GM04503 (cell line): ENCODE measurements around the gene SPOP.
"Not testable (repeated sequence)": the region's sequence is repeated elsewhere in the genome, so short reads cannot be mapped to it uniquely, and the experiment has no call there.

Experiments
- DNase-seq: peaks from one replicate; pipeline ENCODE4 v3.0.0-alpha.2; 2012; ENCODE audit warnings: low read depth

Gene SPOP

DNA sequence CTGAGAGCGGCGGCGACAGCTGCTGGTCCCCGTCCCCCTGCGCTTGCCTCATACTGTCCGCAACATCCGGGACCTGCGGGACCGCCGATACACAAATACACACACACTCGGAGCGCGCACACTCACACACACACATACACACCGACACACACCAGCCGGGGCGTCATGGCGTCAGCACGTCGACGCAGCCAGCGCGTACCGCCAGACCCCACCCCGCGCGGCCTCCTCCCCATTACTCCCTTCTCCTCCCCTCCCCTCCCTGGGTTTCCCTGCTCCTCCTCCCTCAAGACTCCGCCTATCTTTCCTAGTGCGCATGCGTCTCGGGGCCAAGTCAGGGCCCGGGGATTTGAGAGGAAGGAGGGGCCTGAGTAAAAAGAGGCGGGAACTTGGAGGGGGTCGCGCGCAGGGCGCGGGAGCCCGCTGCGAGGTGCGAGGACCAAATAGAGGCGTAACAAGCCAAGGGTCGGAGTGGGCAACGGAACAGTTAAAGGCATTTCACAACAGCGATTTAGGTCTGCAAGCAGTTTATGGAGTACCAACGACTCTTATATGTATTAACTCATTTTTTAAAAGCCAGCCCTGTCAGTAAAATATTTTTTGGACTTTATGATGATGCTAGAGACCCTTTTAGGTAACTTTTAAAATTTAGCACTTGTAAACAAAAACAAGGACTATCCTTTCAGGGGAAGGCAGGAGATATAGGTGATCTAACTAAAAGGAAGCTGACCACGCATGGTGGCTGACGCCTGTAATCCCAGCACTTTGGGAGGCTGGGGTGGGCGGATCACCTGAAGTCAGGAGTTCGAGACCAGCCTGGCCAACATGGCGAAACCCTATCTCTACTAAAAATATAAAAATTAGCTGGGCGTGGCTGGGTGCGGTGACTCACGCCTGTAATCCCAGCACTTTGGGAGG, at the start of gene SPOP:
SPOP (minus strand) TSS at position 165 of the 915 bp plus-strand sequence. CDS start 55,287 bp downstream, outside the sequence.
- DNase-seq, result peak; percentile 90

DNA sequence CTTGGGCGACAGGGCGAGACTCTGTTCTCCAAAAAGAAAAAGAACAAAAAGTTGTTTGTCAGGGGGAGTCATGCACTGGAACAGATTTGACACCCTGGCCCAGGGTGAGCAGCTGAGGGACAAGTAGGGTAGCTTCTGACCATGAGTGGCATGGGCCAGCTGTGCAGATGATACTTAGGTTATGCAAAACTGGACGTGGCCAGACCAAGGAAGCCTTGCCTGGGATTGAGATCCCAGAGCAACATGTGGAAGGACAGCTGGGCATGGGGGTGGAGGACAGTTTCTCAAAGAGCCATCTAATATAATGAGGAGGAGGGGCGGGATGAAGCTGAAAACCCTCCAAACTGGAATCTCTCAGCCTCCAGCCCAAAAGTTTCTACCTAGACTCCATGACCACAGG, 49.5 kb upstream of the SPOP start:
- DNase-seq, result no peak

DNA sequence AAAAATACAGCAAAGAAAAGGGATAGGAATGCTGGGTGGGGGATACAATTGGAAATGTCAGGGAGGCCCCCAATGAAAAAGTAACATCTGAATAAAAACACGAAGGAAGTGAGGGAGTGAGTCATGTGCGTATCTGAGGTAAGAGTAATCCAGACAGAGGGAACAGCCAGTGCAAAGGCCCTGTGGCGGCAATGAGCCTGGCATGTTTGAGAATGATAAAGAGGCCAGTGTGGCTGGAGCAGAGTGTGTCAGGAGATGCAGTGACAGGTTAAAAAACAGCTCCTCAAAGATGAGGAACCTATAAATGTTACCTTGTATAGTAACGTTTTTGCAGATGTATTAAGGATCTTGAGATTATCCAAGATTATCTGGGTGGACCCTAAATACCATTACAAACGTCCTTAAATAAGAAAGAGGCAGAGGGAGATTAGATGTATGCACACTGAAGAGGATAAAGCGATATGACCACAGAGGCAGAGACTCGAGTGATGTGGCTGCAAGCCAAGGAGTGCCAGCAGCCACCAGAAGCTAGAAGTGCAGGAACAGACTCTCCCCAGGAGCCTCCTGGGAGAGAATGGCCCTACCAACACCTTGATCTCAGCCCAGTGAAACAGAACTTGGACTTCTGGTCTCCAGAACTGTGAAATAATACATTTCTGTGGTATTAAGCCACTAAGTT, 47.7 kb upstream of the SPOP start:
- DNase-seq, result no peak

DNA sequence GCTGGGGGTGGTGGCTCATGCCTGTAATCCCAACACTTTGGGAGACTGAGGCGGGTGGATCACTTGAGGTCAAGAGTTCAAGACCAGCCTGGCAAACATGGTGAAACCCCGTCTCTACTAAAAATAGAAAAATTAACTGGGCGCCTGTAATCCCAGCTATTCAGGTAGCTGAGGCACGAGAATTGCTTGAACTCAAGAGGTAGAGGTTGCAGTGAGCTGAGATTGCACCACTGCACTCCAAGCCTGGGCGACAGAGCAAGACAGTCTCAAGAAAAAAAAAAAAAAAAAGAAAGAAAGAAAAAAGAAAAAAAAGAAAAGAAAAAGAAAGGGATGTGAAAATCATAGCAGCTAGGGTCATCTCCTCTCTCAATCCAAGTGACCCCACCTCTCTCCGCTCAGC, 46.7 kb upstream of the SPOP start:
- not testable (repeated sequence) for DNase-seq

DNA sequence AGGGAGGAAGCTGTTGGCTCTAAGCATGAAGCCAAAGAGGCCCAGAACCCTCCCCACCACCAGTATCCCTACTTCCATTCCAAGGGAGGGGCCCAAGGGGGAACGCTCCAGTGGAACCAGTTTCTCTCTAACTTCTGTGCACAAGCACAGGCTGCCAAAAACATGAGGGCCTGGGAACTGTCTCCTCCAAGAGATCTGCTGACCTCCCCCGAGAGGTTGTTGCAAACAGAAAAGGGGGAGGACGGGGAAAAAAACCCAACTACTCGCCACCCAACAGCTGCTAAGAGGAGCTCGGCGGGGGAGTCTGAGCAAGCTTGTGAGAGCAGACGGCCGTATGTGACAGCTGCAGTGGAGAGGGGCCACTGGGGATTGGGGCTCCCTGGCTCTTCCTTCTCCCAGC, 45.5 kb upstream of the SPOP start:
- DNase-seq, result no peak

DNA sequence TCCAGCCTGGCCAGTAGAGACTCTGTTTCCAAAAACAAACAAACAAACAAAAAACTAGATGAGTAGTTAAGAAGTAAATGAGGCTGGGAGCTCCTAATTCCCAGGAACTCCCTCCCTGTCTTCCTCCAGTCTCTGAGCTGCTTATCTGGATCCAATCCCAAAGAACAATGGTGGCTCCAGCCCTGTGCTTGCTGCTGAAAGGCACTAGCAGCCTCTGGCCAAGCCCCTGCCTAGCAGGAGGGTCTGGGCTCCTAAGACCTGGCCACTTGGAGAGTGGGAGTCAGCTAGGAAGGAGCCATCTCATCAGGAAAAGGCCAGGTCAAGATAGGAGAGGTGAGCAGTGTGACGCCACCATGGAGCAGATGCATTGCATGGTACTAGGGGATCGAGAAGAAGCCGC, 44.2 kb upstream of the SPOP start:
- no peak for DNase-seq

DNA sequence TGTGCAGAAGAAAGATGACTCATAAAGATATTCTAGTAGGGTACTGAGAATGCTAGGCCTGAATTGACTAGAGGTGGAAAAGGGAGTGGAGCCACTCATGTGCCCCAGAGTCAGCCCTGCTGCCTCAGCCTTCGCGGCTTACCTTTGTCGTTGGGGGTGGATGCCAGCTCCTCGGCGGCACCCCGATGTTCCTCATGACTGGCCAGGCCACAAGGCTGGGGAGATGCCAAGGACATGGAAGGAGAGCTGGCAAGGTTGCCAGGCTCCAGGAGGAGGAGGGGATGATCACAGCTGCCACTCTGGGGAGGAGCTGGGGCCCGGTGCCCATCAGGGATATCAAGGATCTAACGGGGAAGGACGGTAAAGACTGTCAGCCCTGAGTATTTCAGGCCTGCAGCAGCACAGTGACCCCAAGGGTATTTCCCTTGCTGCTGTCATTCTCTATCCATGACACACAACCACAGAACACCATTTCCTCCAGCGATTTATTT, 39.5 kb upstream of the SPOP start:
- DNase-seq, result no peak

DNA sequence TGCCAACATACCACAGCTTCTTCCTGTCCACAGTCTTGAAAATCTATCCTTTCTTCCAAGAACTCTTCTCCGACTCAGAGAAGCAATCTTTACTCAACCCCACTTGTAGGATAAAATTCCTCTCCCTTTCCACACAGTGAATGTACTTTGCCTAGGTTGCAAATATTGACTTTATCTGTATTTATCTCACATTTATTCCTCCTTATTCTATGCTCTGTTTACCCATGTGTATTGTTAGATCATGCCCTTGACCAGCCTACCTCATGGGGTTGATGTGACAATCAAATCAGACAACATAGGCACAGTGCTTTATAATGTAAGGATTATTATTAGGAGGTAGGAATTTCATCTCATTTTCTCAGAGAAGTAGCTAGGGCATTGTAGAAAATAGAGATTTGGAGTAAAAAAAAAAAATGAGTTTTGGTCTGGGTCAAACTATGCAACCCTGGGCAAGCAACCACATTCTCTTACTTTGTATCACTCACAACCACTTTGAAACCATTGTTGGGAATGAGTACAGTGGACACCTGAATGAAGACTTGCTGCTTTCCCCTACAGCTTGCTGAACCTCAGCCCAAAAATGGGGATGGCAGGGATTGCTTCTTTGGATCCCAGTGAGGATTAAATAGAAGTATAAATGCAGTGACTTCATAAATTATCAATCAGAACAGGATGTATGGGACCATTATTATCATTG, 38.9 kb upstream of the SPOP start:
- DNase-seq, result no peak

DNA sequence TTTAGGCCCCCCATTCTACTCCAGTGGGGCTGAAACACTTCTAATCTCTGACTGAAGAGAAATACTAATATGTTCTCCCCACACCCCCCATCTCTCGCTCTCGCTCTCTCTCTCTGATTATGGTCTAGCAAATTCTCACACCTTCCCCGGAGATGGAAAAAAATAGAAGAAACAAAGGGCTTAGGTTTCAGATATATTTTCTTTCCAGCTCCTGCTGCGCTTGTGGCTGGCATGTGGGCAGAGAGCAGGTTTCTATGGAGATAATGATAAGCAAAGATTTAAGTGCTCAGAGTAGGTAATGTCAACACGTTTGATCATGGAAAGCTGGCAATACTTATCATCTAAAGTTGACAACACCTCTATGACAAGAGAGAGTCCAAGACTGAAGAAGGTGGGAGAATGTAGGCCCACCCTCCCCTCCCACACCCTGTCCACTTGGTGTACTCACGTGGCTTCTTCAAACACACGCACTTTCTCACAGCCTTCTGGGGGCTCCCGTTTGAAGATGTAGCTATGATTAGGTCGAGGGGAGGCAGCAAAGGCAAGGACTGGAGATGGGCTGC, 37.9 kb upstream of the SPOP start:
- DNase-seq, result no peak

DNA sequence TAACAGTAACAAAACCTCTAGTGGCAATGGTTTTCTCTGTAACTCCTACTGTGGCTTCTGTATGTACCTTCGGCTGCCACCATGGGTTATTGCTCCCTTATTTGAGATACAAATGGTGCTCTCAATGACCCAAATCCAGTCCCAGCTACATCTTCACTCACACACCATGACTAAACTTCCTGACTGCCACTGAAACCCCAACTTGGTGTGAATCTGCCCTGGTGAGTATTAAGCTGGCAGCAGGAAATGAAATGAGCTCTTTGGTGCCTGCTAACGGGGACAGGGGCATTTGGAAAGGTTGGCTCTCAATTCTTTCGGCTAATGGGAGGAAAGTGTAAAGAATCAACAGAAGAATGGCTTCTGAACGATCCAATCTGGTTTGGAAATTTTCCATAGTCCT, 37.3 kb upstream of the SPOP start:
- no peak for DNase-seq

DNA sequence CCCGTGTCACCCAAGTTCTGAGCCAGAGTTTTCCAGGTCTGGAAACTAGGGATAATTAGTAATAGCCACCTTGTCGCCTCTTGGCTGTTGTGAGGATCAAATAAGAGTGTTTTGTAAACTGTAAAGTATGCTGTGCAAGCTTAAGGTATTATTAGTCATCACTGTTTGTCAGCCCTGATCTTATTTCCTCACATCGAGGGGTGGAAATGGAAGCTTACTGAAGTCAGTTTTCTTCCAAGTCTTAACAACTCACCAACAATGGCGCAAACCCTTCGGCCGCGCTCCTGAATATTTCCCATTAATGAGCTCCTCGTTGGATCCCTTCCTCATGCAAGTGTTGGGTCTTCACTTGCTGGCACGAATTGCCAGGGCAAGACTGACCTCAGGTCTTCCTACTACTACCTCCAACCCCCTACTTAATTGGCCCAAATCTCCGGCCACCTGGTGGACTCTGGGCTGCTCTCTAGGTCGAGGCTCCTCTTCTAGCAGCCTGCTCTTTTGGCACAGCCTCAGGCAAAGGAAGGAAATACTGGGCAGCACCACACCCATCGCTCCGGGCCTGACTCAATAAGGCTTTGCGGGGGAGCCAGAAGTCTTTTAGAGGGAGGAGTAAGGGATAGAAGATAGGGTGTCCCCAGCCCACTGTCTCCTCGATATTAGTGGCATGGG, 30.8 kb upstream of the SPOP start:
- DNase-seq, result no peak

DNA sequence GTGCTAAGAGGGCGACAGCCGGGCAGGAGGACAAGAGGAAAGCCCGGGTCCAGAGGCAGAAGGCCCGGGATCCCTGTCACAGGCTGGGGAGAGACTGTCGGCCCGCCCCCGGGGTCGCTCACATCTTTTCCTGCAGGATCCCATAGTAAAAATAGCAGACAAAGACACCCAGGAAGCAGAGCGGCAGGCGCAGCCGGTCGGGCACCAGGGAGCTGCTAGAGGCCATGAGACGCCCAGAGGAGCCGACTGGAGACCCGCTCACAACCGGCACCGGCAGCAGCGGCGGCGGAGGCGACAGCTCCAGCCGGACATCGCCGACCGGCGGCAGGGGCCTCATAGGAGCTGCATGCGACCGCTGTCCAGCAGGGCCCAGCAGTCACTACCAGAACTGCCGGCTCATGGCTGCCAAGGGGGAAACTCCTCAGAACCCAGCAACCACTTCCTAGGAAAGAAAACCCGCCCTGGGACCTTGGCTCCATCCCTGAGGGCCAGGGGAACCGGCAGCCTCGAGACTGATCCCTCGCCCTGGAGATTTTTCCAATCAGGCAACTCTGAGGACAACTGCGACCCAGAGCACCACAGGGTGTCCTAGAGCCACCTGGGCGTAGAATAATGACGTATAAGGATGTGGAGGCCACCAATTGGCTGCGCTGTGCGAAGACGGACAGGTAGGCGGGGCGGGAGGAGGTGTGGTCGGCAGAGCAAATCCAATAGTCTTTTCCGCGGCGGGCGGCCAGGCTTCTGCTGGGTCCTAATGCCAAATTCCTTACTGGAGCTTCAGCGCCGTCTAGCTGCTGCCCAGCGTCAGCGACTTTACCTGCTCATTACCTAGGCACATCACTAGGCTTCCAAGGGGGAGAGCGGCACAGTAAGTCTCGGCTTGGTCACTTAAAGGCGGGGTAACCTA, 30.0 kb upstream of the SPOP start, which contains the start of gene SLC35B1:
SLC35B1 (minus strand) TSS at position 357 of the 907 bp plus-strand sequence; CDS start at position 226, 131 bp downstream.
- DNase-seq, result peak; percentile 92

DNA sequence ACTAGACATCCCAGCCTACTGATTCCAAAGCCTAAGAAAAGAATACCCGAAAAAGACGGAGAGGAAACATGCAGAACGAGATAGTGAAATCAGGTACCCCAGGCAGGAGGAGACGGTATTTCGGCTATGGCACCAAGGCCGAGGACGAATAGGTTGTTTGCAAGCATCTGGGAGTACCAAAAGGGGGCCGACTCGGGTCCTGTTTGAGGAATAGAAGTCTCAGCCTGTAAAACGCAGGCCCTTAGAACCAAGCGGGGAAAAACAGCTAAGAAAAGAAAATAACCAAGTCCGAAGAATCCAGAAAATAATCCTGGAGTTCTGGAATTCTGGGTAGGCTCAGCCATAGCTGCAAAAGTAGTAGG, 29.3 kb upstream of the SPOP start:
- DNase-seq, result no peak

DNA sequence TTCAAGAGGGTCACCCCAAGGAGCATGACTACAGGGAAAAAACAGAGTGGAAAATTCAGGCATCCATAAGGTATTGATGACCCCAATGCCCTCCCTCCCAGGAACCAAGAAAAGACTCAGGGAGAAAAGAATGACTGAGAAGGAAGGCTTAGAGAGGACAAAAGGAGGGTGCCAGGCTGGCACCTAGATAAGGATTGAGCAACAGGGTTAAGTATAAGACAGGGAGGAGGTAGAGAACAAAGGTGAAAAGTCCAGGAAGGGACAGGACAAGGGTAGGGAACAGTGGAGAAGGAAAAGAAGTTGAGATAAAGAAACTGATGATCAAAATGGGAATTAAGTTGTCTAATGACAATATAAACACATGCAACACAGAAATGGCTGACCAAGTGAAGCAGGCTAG, 27.4 kb upstream of the SPOP start:
- DNase-seq, result no peak

DNA sequence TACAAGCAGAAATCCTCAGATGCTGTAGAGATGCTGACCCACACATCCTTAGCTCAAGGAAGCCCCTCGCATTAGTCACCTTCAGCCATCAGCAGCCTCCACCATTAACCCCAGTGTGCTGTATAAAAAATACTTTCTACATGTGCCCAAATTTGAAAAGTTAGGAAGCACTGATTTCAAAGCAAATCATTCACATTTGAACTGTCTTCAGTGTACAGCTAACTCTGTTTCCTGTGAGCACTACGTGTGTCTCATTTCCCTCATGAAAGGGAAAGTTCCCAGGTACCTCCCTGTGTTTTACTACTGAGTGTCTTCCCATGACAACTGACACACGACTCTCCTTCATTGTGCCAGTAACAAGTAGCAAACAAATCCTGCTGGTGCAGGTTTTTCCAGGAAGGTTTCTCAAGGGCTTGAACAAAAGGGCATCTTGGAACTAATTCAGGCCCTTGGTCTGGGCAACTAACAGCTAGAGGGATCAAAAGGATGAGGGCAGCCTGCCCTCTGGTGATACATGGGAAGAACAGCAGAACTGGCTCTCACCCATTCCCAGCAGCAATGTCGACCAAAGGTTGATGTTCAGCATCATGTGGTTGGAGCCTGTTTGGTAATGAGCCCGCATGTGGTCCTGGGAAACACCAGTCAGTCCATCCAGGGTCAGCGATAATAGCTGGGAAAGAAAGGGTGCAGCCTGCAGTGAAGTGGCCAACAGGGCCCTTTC, 25.8 kb upstream of the SPOP start:
- no peak for DNase-seq

DNA sequence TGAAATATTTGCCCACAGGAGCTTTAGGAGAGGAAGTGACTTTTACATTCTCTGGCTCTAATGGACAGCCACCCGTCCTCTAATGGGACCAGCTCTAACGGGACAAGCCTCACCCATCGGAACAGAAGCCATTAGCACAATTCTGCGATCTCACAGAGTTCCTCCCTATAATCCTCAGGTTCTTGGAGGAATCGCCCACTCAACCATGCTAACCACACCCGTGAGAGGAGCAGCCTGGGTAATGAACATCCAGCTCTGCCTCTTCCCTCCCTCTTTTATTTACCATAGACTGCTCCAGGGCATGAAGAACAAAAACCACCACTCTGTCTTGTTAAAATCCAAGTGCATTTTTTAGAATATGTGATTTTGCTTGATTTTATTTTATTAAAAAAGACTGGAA, 23.1 kb upstream of the SPOP start:
- no peak for DNase-seq

DNA sequence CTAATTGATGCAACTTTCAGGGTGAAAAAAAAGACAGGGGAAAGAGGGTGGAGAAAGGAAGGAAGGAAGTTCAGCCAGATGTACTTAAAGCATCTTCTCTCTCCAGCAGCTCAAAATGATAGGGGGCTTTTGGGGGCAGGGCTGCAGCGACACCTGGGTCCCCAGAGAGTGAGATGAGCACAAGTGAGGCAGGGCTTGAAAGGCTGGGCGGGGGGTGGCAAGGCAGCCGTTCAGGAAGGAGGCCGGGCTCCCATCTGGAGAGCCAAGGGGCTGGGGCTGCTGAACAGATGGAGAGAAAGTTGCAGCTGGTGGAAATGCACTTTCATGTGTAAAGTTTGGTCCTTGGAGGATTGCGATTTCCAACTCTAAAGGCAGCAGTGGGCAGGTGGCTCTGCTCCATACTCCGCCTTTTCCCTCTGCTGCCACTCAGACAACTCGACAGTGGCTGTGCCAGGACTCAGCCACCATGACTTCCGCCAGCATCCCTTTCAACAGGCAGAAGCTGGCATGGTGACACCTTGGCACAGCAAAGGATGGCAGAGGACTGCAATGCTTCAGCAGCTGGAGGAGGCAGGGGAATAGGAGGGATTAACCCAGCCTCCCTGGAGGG, 22.2 kb upstream of the SPOP start:
- DNase-seq, result no peak

DNA sequence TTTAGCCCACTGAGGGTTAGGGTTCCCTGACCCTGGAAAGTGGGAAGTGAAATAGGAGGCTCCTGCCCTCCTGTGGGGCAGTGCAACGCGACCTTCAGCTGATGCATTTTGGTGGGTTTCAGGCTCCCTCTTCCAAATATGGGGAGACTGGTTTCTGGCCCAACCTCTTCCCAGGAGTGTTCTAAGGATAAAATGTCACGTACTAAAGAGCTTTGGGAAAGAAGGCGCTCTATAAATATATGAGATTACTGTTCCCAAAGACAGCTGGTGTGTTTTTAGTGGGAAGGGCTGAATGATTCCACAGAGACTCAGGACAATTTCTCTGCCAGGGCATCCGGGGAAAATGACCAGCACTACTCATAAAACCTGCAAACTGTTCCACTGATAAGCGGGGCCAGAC, 20.1 kb upstream of the SPOP start:
- DNase-seq, result no peak

DNA sequence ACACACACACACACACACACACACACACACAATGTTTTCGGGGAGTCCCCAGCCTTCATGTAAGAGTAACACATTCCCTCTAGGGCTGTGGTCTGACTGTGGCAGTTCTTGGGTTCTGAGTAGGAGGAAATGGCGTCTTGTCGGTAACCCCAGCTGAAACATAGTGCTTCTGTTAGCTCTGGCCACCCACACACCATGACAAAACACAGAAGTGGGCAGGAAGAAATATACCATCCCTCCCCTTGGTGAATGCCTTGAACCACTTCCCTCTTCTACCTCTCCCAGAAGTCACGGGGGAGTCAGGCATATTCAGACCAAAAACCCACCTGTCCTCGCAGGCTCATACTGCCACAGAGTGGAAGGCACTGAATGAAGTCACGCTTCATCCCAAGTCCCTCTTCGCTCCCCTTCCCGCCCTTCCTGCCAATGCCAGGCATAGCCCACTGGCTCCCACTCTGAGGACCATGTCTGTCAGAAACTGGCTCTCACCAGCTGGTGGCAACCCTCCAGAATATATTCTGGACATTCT, 18.4 kb upstream of the SPOP start:
- no peak for DNase-seq
